ENCODE measurements around the gene CNTN1. TPM values are rescaled to one million over a fixed set of nuclear protein-coding genes. Genes with fewer than 3 reads are reported as not detected.

Gene CNTN1
- total RNA-seq, 1 donor = 0.36 TPM

DNA sequence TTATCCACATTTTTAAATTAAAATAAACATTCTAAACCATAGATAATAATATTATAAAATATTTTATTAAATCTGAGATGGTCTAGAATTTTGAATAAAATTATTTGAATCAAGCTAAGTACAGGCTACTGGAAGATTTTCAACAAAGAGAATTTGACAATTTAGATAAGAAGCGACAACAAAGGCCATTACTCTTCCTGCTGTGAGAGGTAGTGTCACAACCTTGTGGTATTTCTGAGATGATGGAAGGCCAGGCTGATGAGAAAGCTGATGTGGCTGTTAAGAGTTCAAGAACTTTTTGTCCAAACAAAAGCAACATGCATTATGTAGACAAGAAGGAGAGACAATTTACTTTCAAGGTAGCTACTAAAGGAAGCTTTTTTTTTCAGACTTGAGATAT is 43.7 kb upstream of the CNTN1 start:
- Histone ChIP-seq H3K9me3 (ENCODE audit: low read depth, low read length) (no peaks in the 10 kb centered on the region), H2AFZ (ENCODE audit: low read length) (no peak overlapping the region), H3K36me3 (ENCODE audit: insufficient read depth, low read length) (no peaks in the 10 kb centered on the region), H3K4me3 (ENCODE audit: insufficient read depth, low read length) (no peak overlapping the region), H4K20me1 (ENCODE audit: insufficient read depth, low read length) (no peaks in the 10 kb centered on the region), H3K4me1 (ENCODE audit: insufficient read depth, low read length) (no peaks in the 10 kb centered on the region), H3K4me2 (ENCODE audit: insufficient read depth, low read length) (no peak overlapping the region), H3K27me3 (ENCODE audit: insufficient read depth, low read length) (no peaks in the 10 kb centered on the region), H3K79me2 (ENCODE audit: insufficient read depth, low read length) (no peaks in the 10 kb centered on the region), H3K27ac (ENCODE audit: low read depth, low read length) (no peak overlapping the region)
- DNase-seq (ENCODE audit: insufficient read length, low spot score, missing footprints) = no peak
- TF ChIP-seq, protein P1, sequence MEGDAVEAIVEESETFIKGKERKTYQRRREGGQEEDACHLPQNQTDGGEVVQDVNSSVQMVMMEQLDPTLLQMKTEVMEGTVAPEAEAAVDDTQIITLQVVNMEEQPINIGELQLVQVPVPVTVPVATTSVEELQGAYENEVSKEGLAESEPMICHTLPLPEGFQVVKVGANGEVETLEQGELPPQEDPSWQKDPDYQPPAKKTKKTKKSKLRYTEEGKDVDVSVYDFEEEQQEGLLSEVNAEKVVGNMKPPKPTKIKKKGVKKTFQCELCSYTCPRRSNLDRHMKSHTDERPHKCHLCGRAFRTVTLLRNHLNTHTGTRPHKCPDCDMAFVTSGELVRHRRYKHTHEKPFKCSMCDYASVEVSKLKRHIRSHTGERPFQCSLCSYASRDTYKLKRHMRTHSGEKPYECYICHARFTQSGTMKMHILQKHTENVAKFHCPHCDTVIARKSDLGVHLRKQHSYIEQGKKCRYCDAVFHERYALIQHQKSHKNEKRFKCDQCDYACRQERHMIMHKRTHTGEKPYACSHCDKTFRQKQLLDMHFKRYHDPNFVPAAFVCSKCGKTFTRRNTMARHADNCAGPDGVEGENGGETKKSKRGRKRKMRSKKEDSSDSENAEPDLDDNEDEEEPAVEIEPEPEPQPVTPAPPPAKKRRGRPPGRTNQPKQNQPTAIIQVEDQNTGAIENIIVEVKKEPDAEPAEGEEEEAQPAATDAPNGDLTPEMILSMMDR (IDR thresholded peaks at IDR 0.05; ENCODE audit: extremely low read depth, low read depth, low read length) = no peak

DNA sequence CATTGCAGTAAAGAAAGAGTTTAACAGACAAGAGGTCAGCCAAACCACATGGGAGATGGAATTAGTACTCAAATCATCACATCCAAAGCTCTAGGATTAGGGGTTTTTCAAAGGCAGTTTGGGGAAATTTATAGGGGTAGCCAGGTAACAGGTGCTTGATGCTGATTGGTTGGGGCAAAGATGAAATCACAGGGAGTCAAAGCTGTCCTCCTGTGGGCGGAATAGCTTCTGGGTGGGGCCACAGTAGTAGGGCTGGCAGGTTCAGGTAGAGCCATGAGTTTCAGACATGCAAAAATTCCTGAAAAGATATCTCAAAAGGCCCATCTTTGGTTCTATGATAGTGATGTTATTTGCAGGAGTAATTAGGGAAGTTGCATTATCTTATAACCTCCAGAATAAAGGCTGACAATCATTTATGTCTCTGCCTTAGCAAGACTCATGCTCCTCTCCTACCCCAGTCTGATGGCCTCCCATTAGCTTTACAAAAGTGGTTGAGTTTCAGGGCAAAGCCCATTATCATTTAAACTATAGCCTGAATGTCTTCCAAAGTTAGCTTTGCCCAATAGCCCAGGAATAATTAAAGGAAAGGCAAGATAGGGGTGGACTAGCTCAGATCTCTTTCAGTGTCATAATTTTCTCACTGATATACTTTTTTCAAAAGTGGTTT is 42.1 kb upstream of the CNTN1 start:
- H3K36me3 ChIP-seq (ENCODE audit: insufficient read depth, low read length) = no peaks in the 10 kb centered on the region
- no peaks in the 10 kb centered on the region for H3K9me3 ChIP-seq (ENCODE audit: low read depth, low read length)
- no peak overlapping the region for H3K4me2 ChIP-seq (ENCODE audit: insufficient read depth, low read length)
- H3K4me3 ChIP-seq (ENCODE audit: insufficient read depth, low read length) = no peak overlapping the region
- H3K4me1 ChIP-seq (ENCODE audit: insufficient read depth, low read length) = no peaks in the 10 kb centered on the region
- H3K27me3 ChIP-seq (ENCODE audit: insufficient read depth, low read length) = no peaks in the 10 kb centered on the region
- no peaks in the 10 kb centered on the region for H3K79me2 ChIP-seq (ENCODE audit: insufficient read depth, low read length)
- TF ChIP-seq, protein P1 (IDR thresholded peaks at IDR 0.05; ENCODE audit: extremely low read depth, low read depth, low read length) = no peak
- no peak for DNase-seq (ENCODE audit: insufficient read length, low spot score, missing footprints)
- H2AFZ ChIP-seq (ENCODE audit: low read length) = no peak overlapping the region
- no peak overlapping the region for H3K27ac ChIP-seq (ENCODE audit: low read depth, low read length)
- no peaks in the 10 kb centered on the region for H4K20me1 ChIP-seq (ENCODE audit: insufficient read depth, low read length)

DNA sequence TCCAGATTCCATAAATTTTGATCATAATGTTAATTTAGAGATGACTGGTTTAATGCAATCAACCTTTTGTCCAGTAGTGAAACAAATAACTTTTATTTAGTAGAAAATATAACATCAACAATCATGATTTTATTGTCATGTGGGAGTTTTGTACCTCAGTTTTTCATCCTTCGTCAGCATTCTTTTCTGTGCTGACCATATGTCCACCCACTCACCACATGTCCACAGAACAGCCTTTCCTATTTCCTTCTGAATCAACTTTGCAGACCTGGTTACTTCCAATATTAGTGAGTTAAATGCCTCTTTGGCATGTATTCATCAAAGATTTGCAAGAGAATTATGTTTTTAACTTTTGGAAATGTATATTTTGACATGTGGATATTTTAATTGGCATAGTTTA is 36.8 kb upstream of the CNTN1 start:
- Histone ChIP-seq H3K9me3 (ENCODE audit: low read depth, low read length) (no peaks in the 10 kb centered on the region), H3K27me3 (ENCODE audit: insufficient read depth, low read length) (no peaks in the 10 kb centered on the region), H2AFZ (ENCODE audit: low read length) (no peak overlapping the region), H3K4me3 (ENCODE audit: insufficient read depth, low read length) (no peak overlapping the region), H3K4me2 (ENCODE audit: insufficient read depth, low read length) (no peak overlapping the region), H3K27ac (ENCODE audit: low read depth, low read length) (no peak overlapping the region), H3K4me1 (ENCODE audit: insufficient read depth, low read length) (no peaks in the 10 kb centered on the region), H3K36me3 (ENCODE audit: insufficient read depth, low read length) (no peaks in the 10 kb centered on the region), H4K20me1 (ENCODE audit: insufficient read depth, low read length) (no peaks in the 10 kb centered on the region), H3K79me2 (ENCODE audit: insufficient read depth, low read length) (no peaks in the 10 kb centered on the region)
- no peak for DNase-seq (ENCODE audit: insufficient read length, low spot score, missing footprints)
- TF ChIP-seq, protein P1 (IDR thresholded peaks at IDR 0.05; ENCODE audit: extremely low read depth, low read depth, low read length) = no peak

DNA sequence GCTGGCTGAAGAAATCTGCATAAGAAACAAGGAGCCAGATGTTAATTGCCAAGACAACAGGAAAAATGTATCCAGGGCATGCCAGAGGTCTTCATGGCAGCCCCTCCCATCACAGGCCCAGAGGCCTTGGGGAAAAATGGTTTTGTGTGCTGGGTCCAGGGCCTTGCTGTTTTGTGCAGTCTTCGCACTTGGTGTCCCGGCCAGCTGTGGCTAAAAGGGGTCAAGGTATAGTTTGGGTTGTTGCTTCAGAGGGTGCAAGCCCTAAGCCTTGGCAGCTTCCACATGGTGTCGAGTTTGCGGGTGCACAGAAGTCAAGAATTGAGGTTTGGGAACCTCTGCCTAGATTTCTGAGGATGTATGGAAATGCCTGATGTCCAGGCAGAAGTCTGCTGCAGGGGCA is 29.9 kb upstream of the CNTN1 start:
- peaks cover 2% of the 10 kb centered on the region for H3K9me3 ChIP-seq (ENCODE audit: low read depth, low read length)
- no peak overlapping the region for H3K4me2 ChIP-seq (ENCODE audit: insufficient read depth, low read length)
- TF ChIP-seq, protein P1 (IDR thresholded peaks at IDR 0.05; ENCODE audit: extremely low read depth, low read depth, low read length) = no peak
- H3K27me3 ChIP-seq (ENCODE audit: insufficient read depth, low read length) = no peaks in the 10 kb centered on the region
- H3K27ac ChIP-seq (ENCODE audit: low read depth, low read length) = no peak overlapping the region
- H3K4me3 ChIP-seq (ENCODE audit: insufficient read depth, low read length) = no peak overlapping the region
- H3K79me2 ChIP-seq (ENCODE audit: insufficient read depth, low read length) = no peaks in the 10 kb centered on the region
- H3K4me1 ChIP-seq (ENCODE audit: insufficient read depth, low read length) = no peaks in the 10 kb centered on the region
- no peaks in the 10 kb centered on the region for H3K36me3 ChIP-seq (ENCODE audit: insufficient read depth, low read length)
- no peak overlapping the region for H2AFZ ChIP-seq (ENCODE audit: low read length)
- DNase-seq (ENCODE audit: insufficient read length, low spot score, missing footprints) = no peak
- no peaks in the 10 kb centered on the region for H4K20me1 ChIP-seq (ENCODE audit: insufficient read depth, low read length)
